GM12864 (cell line): ENCODE data around the gene GAS2.

Experiments
- DNase-seq: peaks from one replicate; pipeline ENCODE4 v3.0.0-alpha.2; 2011; ENCODE audit warnings: low read depth
- H3K4me3 ChIP-seq: 2 replicates; pipeline ENCODE4 v1.5.1; 2011; ENCODE audit warnings: mild to moderate bottlenecking, low read depth, low read length, control low read depth
- CTCF ChIP-seq: IDR thresholded peaks from 2 replicates; pipeline ENCODE4 v1.5.1; 2011; ENCODE audit warnings: low read depth, mild to moderate bottlenecking, moderate library complexity, low read length, control low read depth, inconsistent platforms; ENCODE audit errors: missing control alignments

The GAS2 gene

DNA sequence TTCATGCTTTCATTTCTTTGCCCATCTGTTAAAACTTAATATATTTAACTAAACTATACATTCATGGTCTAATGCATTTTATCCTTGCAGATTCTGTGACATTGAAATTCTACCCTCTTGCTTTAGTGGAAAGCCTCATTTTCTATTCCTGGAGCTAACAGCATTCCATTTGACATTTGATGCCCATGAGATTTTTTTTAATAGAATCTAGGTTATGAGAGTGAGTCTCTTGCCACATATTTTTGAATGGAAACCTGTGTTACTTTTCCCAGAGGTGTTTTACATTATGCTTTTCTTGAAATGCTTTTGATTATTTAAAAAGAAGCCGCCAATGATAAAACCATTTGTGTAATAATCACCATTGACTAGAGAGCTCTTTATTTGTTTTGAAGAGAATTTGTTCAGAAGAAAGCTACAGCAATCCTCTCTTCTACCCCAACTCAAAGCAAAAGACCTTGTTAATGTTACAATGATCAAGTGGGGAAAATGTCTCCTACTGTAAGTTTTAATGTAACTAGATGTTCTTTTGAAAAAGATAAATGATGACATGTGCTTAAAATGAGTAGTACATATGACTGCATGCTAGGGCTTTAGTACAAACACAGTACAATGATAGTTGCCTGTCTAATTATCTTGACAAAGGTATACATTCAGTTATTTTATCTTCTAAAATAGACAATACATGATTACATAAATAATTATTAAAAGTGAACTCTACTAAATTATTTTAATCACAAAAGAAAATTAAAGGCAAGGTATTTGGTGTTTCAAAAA lies 67.3 kb downstream of the GAS2 start:
- H3K4me3 ChIP-seq, result no peak overlapping the region
- no peak for TF ChIP-seq CTCF
- no peak for DNase-seq

- TF ChIP-seq CTCF, result no peak
- H3K4me3 ChIP-seq, result no peak overlapping the region
- DNase-seq, result no peak
These were observed 68.4 kb downstream of the GAS2 start for GRCh38 chr11:22734628-22735345.

GRCh38 chr11:22742157-22742613 lies 75.8 kb downstream of the GAS2 start:
- TF ChIP-seq CTCF, result no peak
- no peak for DNase-seq
- no peak overlapping the region for H3K4me3 ChIP-seq

- DNase-seq, result no peak
- no peak for TF ChIP-seq CTCF
- H3K4me3 ChIP-seq, result no peak overlapping the region
These were observed 83.1 kb downstream of the GAS2 start for GRCh38 chr11:22749536-22749935.

DNA sequence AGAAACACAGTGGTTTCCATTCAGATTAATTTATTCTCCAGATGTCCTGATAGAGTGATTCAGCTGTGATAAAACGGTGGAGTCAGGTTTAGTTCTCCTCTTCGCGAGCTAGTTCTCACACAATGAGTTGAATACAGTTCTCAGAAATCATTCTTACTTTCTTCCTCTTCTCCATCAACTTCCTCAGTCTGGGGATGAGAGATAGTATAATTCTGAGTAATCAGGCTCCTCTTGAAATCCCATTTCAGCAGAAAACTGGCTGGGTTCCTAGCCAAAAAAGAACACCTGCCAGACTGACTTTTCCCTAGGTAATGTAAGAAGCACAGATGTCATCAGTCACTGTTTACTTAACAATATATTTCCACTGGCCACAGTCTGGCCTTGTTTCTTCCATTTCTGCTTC lies 86.5 kb downstream of the GAS2 start:
- no peak overlapping the region for H3K4me3 ChIP-seq
- DNase-seq, result no peak
- TF ChIP-seq CTCF, result no peak

GRCh38 chr11:22753416-22753815 lies 87.0 kb downstream of the GAS2 start:
- no peak for DNase-seq
- TF ChIP-seq CTCF, result no peak
- H3K4me3 ChIP-seq, result no peak overlapping the region

DNA sequence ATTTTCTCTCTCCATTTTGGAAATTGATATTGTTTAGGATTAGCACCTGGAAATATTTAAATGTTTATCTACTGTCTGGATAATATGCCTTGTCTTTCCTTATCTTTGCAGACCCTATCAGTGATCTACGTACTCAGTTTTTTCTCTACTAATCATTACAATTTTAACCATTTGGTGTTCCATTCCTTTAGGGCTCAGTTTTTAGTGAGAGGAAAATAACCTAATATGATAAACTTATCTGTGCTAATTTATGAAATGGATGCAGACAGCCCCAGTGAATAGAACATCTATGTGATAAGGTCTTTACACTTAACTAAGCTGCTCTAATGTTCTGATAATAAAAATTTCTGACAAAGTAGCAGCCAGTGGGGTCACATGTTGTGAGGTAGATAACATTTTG lies 94.7 kb downstream of the GAS2 start:
- no peak for DNase-seq
- no peak overlapping the region for H3K4me3 ChIP-seq
- TF ChIP-seq CTCF, result no peak
